IMR-90 (cell line): ENCODE measurements around the gene C5. TPM values are rescaled to one million over a fixed set of nuclear protein-coding genes. Genes with fewer than 3 reads are reported as not detected.

Source experiments
- ATAC-seq: fragments of 200-7000 bp; cut with Tn5 transposase; 2 replicates; pipeline ENCODE4 v1.9.1; 2020; ENCODE audit warnings: low read depth, mild to moderate bottlenecking, moderate library complexity
- Bru-seq: library from RNA; stranded (reverse); fragments of 400-500 nt; gene quantifications from one replicate; lab custom pipeline; 2021; lab: Mats Ljungman, UMichigan
- BruChase-seq, 2 experiments: library from RNA; stranded (reverse); fragments of 400-500 nt; gene quantifications; one replicate each; lab custom pipeline; 2021; lab: Mats Ljungman, UMichigan
- BruUV-seq: library from RNA; stranded (reverse); fragments of 400-500 nt; replicated peaks from 2 replicates; lab custom pipeline; 2021; lab: Mats Ljungman, UMichigan
- CTCF ChIA-PET: fragments of 300-600 bp; formaldehyde crosslinking; extraction: SDS; loops from one replicate; lab custom pipeline; 2021; ENCODE audit warnings: antibody characterized with exemption; lab: Yijun Ruan, JAX
- POLR2A ChIA-PET: fragments of 300-600 bp; sonication (Branson Sonifier 250); formaldehyde crosslinking; loops from one replicate; lab custom pipeline; 2022; ENCODE audit warnings: antibody characterized with exemption; ENCODE audit not compliant: unreplicated experiment; lab: Charles Lee
- DNase-seq: peaks from one replicate; pipeline ENCODE4 v3.0.0; 2013
- H2AFZ ChIP-seq: replicated peaks from 2 replicates; pipeline ENCODE3; 2013; ENCODE audit warnings: low read length, mild to moderate bottlenecking; ENCODE audit not compliant: poor library complexity
- H2AK5ac ChIP-seq: 2 replicates; pipeline ENCODE4 v1.6.1; 2013; ENCODE audit warnings: low read depth, low read length, inconsistent platforms
- H2AK9ac ChIP-seq: replicated peaks from 2 replicates; pipeline ENCODE3; 2013; ENCODE audit warnings: mild to moderate bottlenecking, low read depth, low read length, moderate library complexity; ENCODE audit not compliant: poor library complexity
- H2BK120ac ChIP-seq: 2 replicates; pipeline ENCODE4 v1.6.1; 2013; ENCODE audit warnings: low read depth, low read length, inconsistent platforms
- H2BK15ac ChIP-seq: 3 replicates; pipeline ENCODE4 v1.6.1; 2013; ENCODE audit warnings: low read depth, low read length, inconsistent platforms
- H2BK20ac ChIP-seq: 2 replicates; pipeline ENCODE4 v1.6.1; 2013; ENCODE audit warnings: low read depth, mild to moderate bottlenecking, inconsistent platforms, low read length, moderate library complexity
- H2BK5ac ChIP-seq: 2 replicates; pipeline ENCODE4 v1.6.1; 2013; ENCODE audit warnings: mild to moderate bottlenecking, low read depth, low read length, inconsistent platforms; ENCODE audit not compliant: poor library complexity, severe bottlenecking
- H3K14ac ChIP-seq: replicated peaks from 2 replicates; pipeline ENCODE4 v1.6.1; 2013; ENCODE audit warnings: low read depth, low read length, inconsistent platforms
- H3K18ac ChIP-seq: 2 replicates; pipeline ENCODE4 v1.6.1; 2013; ENCODE audit warnings: low read depth, low read length, control low read depth
- H3K23ac ChIP-seq: 2 replicates; pipeline ENCODE4 v1.6.1; 2013; ENCODE audit warnings: low read depth, low read length, inconsistent platforms
- H3K27ac ChIP-seq: 2 replicates; pipeline ENCODE4 v1.5.1; 2013; ENCODE audit warnings: mild to moderate bottlenecking, control low read depth, low read length; ENCODE audit not compliant: insufficient read depth
- H3K27me3 ChIP-seq: 2 replicates; pipeline ENCODE4 v1.6.1; 2013; ENCODE audit warnings: low read length; ENCODE audit not compliant: control insufficient read depth, insufficient read depth
- H3K36me3 ChIP-seq: 2 replicates; pipeline ENCODE4 v1.6.1; 2013; ENCODE audit warnings: low read length, mixed read lengths; ENCODE audit not compliant: control insufficient read depth, insufficient read depth
- H3K4ac ChIP-seq: 2 replicates; pipeline ENCODE4 v1.6.1; 2013; ENCODE audit warnings: low read depth, low read length, inconsistent platforms
- H3K4me1 ChIP-seq: 2 replicates; pipeline ENCODE4 v1.6.1; 2013; ENCODE audit warnings: low read length, mixed read lengths; ENCODE audit not compliant: control insufficient read depth, insufficient read depth
- H3K4me2 ChIP-seq: 2 replicates; pipeline ENCODE4 v1.6.1; 2013; ENCODE audit warnings: low read depth, mild to moderate bottlenecking, control low read depth, low read length, moderate library complexity
- H3K4me3 ChIP-seq: 2 replicates; pipeline ENCODE4 v1.5.1; 2013; ENCODE audit warnings: low read depth, mild to moderate bottlenecking, control low read depth, low read length, moderate library complexity; ENCODE audit not compliant: insufficient read depth
- H3K56ac ChIP-seq: 2 replicates; pipeline ENCODE4 v1.6.1; 2013; ENCODE audit warnings: low read length, inconsistent platforms; ENCODE audit not compliant: insufficient read depth; ENCODE audit errors: extremely low read depth
- H3K79me1 ChIP-seq, 2 experiments: 2 replicates each; pipeline ENCODE4 v1.6.1; 2013; ENCODE audit warnings: low read length in 2 of 2, inconsistent platforms in 1 of 2, low read depth in 1 of 2
- H3K9ac ChIP-seq: 2 replicates; pipeline ENCODE4 v1.6.1; 2013; ENCODE audit warnings: low read depth, low read length, control low read depth
- H3K9me1 ChIP-seq: 2 replicates; pipeline ENCODE4 v1.6.1; 2013; ENCODE audit warnings: low read length, inconsistent platforms; ENCODE audit not compliant: insufficient read depth
- H3K9me3 ChIP-seq: 2 replicates; pipeline ENCODE4 v1.6.1; 2013; ENCODE audit warnings: low read length; ENCODE audit not compliant: control insufficient read depth, insufficient read depth
- H4K20me1 ChIP-seq: 2 replicates; pipeline ENCODE4 v1.6.1; 2013; ENCODE audit warnings: low read length, inconsistent platforms; ENCODE audit not compliant: insufficient read depth
- H4K5ac ChIP-seq: 2 replicates; pipeline ENCODE4 v1.6.1; 2013; ENCODE audit warnings: mild to moderate bottlenecking, low read depth, low read length, control low read depth
- H4K8ac ChIP-seq, 2 experiments: 2 replicates each; pipeline ENCODE4 v1.6.1; 2013; ENCODE audit warnings: low read depth in 2 of 2, low read length in 2 of 2, control low read depth in 1 of 2, inconsistent platforms in 1 of 2
- H4K91ac ChIP-seq: 2 replicates; pipeline ENCODE4 v1.6.1; 2013; ENCODE audit warnings: low read depth, low read length, inconsistent platforms; ENCODE audit not compliant: insufficient read depth
- BHLHE40 ChIP-seq: fragments of 150-350 bp; IDR thresholded peaks from 2 replicates; pipeline ENCODE4 v1.6.1; 2016; ENCODE audit warnings: mild to moderate bottlenecking, low read depth, low read length
- CEBPB ChIP-seq: IDR thresholded peaks from 2 replicates; pipeline ENCODE4 v1.6.1; 2012; ENCODE audit warnings: low read depth, low read length, improper control_type of control experiment
- MAFK ChIP-seq: IDR thresholded peaks from 2 replicates; pipeline ENCODE4 v1.6.1; 2012; ENCODE audit warnings: low read depth, low read length, improper control_type of control experiment
- NFE2L2 ChIP-seq: fragments of 150-350 bp; IDR thresholded peaks from 2 replicates; pipeline ENCODE4 v1.6.1; 2016; ENCODE audit warnings: low read depth, mild to moderate bottlenecking, low read length
- POLR2A ChIP-seq: IDR thresholded peaks from 2 replicates; pipeline ENCODE4 v1.6.1; 2012; ENCODE audit warnings: mild to moderate bottlenecking, low read depth, low read length
- RCOR1 ChIP-seq: IDR thresholded peaks from 2 replicates; pipeline ENCODE4 v1.6.1; 2012; ENCODE audit warnings: mild to moderate bottlenecking, low read length, improper control_type of control experiment; ENCODE audit not compliant: insufficient replicate concordance
- WGBS, 2 experiments: methylation state at CpG; one replicate each; pipeline versions ENCODE4 v1.1.5 to v1.1.7; 2013; ENCODE audit warnings: missing lambda C conversion rate in 2 of 2; ENCODE audit not compliant: insufficient read length in 1 of 2; ENCODE audit errors: extremely low coverage in 2 of 2; 5-methylcytosine and 5-hydroxymethylcytosine counted together
- dilution Hi-C: fragments of 300-500 bp; cut with HindIII; formaldehyde crosslinking; loops from one replicate; pipeline ENCODE4 v1.14.3; 2018; ENCODE audit warnings: low sequenced_read_pairs; ENCODE audit not compliant: unreplicated experiment
- in situ Hi-C: fragments of 300-500 bp; cut with MboI; formaldehyde crosslinking; loops from 3 replicates; pipeline ENCODE4 v1.14.3; 2019; ENCODE audit warnings: low sequenced_read_pairs, inconsistent platforms, mixed read lengths
- intact Hi-C: fragments of 100-400 bp; cut with micrococcal nuclease; formaldehyde crosslinking; loops from 2 replicates; pipeline ENCODE4 v1.10.0; 2022
- long read RNA-seq: library from polyadenylated mRNA; unstranded; transcript quantifications from one replicate; pipeline ENCODE4 v2.0.0, GENCODE V29; 2021; ENCODE audit not compliant: unreplicated experiment
- polyA plus RNA-seq, 3 experiments: library from polyadenylated mRNA; depleted of rRNA; stranded (reverse); fragments of >200 nt; gene quantifications; 2 replicates each; pipeline ENCODE4 v1.2.3, GENCODE V29; 2012; ENCODE audit warnings: low replicate concordance in 1 of 3
- total RNA-seq: library from RNA; depleted of rRNA; stranded (reverse); fragments of >200 nt; gene quantifications from 2 replicates; pipeline ENCODE4 v1.2.3, GENCODE V29; 2012; rRNA removed

Gene C5
- total RNA-seq (2.3 and 2.8 TPM in 2 replicates), polyA plus RNA-seq (2012; rRNA removed) (1.0 and 1.5 TPM in 2 replicates), Bru-seq, nascent RNA (percentile 36 among the genes with signal in this experiment), BruChase-seq, experiment 1, labeled RNA remaining after a 6-hour chase (percentile 37 among the genes with signal in this experiment), BruChase-seq, experiment 2, labeled RNA remaining after a 2-hour chase (percentile 36 among the genes with signal in this experiment)
- polyA plus RNA-seq (2012; cell fraction: cytosol; rRNA removed): 0.17 and 0.57 TPM in 2 replicates
- 0.40 and 3.3 TPM in 2 replicates for polyA plus RNA-seq (2012; cell fraction: nucleus; rRNA removed; ENCODE audit: low replicate concordance)
- long read RNA-seq, partial matches to known transcripts: 1 of 4 reads
- long read RNA-seq, other reads (novel, unspliced or antisense): 3 of 4 reads

DNA sequence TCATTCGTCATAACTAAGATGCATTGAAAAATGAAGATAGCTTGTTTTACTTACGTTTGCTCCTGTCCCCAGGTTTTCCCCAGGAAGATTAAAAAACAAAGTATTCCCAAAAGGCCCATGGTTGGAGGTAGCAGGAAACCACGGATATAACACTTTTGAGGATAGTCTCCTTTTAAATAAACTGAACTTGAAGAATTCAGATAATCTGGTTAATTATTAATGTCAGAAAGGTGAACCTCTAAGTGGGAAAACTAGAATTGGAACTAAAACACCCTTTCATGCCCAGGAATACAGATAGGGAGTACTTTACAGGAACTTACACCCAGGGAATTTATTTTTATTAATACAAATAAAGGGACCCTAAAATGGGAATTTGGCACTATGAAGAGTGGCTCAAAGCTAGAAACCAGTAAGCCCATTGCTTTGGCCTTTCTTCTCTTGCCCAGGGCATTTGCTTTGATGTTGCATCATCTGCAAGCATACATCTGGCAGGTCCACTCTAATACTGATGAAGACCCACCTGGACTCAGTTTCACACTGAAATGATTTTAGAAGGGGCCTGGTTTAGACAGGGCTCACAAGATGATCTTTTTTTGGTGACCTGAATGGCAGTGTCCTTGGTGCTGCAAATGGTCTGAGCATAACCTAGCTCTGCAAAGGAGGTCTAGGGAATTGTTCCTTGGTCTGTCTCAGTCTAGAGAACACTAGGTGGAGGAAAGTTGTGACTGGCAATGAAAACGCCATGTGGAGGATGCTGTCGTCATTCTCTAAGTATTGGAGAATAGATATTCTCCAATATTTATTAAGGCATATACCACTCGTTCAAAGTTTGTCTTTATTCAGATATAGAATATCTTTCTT is at the start of gene C5:
Gene C5 (minus strand): TSS at position 148 of the 861 bp plus-strand sequence. CDS start 29 bp downstream, at position 119.
- Histone ChIP-seq H4K20me1 (no peaks in the 10 kb centered on the region), H3K27me3 (no peaks in the 10 kb centered on the region), H3K27ac (no peak within 1 kb of the TSS), H3K9ac (no peak within 1 kb of the TSS), H3K36me3 (no peaks in the 10 kb centered on the region), H3K14ac (peak within 1 kb of the TSS; percentile 50; the same call in 1 of the 2 replicates), H3K4me3 (no peak within 1 kb of the TSS), H2BK120ac (no peak within 1 kb of the TSS), H2AK9ac (no peak within 1 kb of the TSS), H2BK20ac (peak within 1 kb of the TSS; percentile 49; the same call in 1 of the 2 replicates), H2BK15ac (no peak within 1 kb of the TSS), H3K4me2 (no peak within 1 kb of the TSS), H3K4me1 (peaks cover 2% of the 10 kb centered on the region), H3K18ac (peak within 1 kb of the TSS; percentile 55; the same call in 1 of the 2 replicates), H3K23ac (no peak within 1 kb of the TSS), H4K8ac (no peak within 1 kb of the TSS), H2AFZ (no peak within 1 kb of the TSS), H3K9me1 (no peaks in the 10 kb centered on the region; the same call in 1 of the 2 replicates), H3K4ac (no peak within 1 kb of the TSS; the same call in 1 of the 2 replicates), H3K9me3 (no peaks in the 10 kb centered on the region), H3K79me1 (no peaks in the 10 kb centered on the region), H4K91ac (no peak within 1 kb of the TSS), H3K56ac (no peak within 1 kb of the TSS), H4K5ac (0 out of 2 replicates have a peak within 1 kb of the TSS, but pooled peaks have one; percentile 53), H2AK5ac (no peak within 1 kb of the TSS), H2BK5ac (no peak within 1 kb of the TSS)
- no TSS peak for BruUV-seq
- ATAC-seq: no peak
- intact Hi-C loops: no loop called here
- WGBS, 2 experiments: no CpG with 5 or more reads among the region's 6 CpGs
- DNase-seq: no peak
- POLR2A ChIA-PET: no interaction called here
- CTCF ChIA-PET: interaction anchor here (0.7 to 1.4 kb wide), 2 partner anchors 9 to 10 kb away, joined by 3 to 10 read pairs; no protein-coding TSS in a partner anchor
- in situ Hi-C loops: loop anchor here (25.0 kb wide), 1 partner anchor 438 kb away; no protein-coding TSS in a partner anchor
- TF ChIP-seq MAFK: no peak
- TF ChIP-seq CEBPB: peak; percentile 34; the same call in 1 of the 2 replicates
- no peak for TF ChIP-seq BHLHE40
- no peak for TF ChIP-seq NFE2L2
- TF ChIP-seq POLR2A: no peak
- TF ChIP-seq RCOR1: no peak
- dilution Hi-C loops: no loop called here
